ENCODE results near the gene REXO5. TPM values are rescaled to one million over a fixed set of nuclear protein-coding genes. Genes with fewer than 3 reads are reported as not detected.

Gene REXO5
- total RNA-seq, 1 experiment from 2014 or later: 7.3 TPM

GRCh38 chr16:20833086-20833485 is 26.8 kb downstream of the REXO5 start:
- Histone ChIP-seq H3K9me3 (no peaks in the 10 kb centered on the region), H3K4me1 (no peaks in the 10 kb centered on the region), H3K27me3 (replicated peaks; ENCODE audit: control insufficient read depth, insufficient read depth, low read length) (no peaks in the 10 kb centered on the region), H3K36me3 (ENCODE audit: control insufficient read depth, insufficient read depth, low read length) (no peaks in the 10 kb centered on the region), H3K4me3 (ENCODE audit: low read depth, low read length) (no peak overlapping the region)
- peaks cover 16% of the 10 kb centered on the region for H3K9me3 Mint-ChIP-seq (ENCODE audit: unreplicated experiment)
- no peaks in the 10 kb centered on the region for H3K27me3 Mint-ChIP-seq (ENCODE audit: insufficient read depth, unreplicated experiment)
- no peak for DNase-seq
- ChIA-PET POLR2A (no interaction called here), CTCF (no interaction called here)
- no peaks in the 10 kb centered on the region for H3K36me3 Mint-ChIP-seq (ENCODE audit: insufficient read depth, unreplicated experiment)
- no peak overlapping the region for H3K4me3 Mint-ChIP-seq (ENCODE audit: unreplicated experiment)
- no peaks in the 10 kb centered on the region for H3K4me1 Mint-ChIP-seq (ENCODE audit: low read depth, unreplicated experiment)
- intact Hi-C loops (cut with micrococcal nuclease; ENCODE audit: unreplicated experiment): no loop called here
- TF ChIP-seq, protein P1, sequence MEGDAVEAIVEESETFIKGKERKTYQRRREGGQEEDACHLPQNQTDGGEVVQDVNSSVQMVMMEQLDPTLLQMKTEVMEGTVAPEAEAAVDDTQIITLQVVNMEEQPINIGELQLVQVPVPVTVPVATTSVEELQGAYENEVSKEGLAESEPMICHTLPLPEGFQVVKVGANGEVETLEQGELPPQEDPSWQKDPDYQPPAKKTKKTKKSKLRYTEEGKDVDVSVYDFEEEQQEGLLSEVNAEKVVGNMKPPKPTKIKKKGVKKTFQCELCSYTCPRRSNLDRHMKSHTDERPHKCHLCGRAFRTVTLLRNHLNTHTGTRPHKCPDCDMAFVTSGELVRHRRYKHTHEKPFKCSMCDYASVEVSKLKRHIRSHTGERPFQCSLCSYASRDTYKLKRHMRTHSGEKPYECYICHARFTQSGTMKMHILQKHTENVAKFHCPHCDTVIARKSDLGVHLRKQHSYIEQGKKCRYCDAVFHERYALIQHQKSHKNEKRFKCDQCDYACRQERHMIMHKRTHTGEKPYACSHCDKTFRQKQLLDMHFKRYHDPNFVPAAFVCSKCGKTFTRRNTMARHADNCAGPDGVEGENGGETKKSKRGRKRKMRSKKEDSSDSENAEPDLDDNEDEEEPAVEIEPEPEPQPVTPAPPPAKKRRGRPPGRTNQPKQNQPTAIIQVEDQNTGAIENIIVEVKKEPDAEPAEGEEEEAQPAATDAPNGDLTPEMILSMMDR (IDR thresholded peaks at IDR 0.05; ENCODE audit: insufficient read depth in 1 of 2, low read depth in 1 of 2, low read length in 1 of 2, severe bottlenecking in 1 of 2, unreplicated experiment in 1 of 2): no peak
- no peak overlapping the region for H3K27ac Mint-ChIP-seq (ENCODE audit: unreplicated experiment)
- no TSS peak for BruUV-seq (replicated peaks)

DNA sequence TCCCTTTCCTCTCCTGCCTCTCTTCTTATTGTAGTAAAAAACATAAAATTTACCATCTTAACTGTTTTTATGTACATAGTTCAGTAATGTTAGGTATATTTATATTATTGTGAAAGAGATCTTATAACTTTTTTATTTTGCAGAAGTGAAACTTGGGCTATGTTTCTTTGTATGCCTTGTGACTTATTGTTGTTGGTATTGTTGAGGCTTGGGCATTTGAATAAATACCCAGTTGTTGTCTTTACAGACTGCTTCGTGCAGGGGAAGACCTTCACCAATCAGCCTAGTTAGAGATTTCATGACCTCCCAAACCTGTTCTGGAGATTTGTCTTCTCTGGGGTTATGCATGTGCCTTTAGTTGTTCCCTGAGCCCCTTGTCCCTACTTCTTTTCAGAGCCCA is 31.9 kb downstream of the REXO5 start:
- BruUV-seq (replicated peaks): no TSS peak
- no peak for DNase-seq
- Mint-ChIP-seq H3K27ac (ENCODE audit: unreplicated experiment) (no peak overlapping the region), H3K27me3 (ENCODE audit: insufficient read depth, unreplicated experiment) (no peaks in the 10 kb centered on the region), H3K4me3 (ENCODE audit: unreplicated experiment) (no peak overlapping the region), H3K9me3 (ENCODE audit: unreplicated experiment) (peaks cover 16% of the 10 kb centered on the region), H3K4me1 (ENCODE audit: low read depth, unreplicated experiment) (no peaks in the 10 kb centered on the region), H3K36me3 (ENCODE audit: insufficient read depth, unreplicated experiment) (peaks cover 6% of the 10 kb centered on the region)
- Histone ChIP-seq H3K9me3 (no peaks in the 10 kb centered on the region), H3K36me3 (ENCODE audit: control insufficient read depth, insufficient read depth, low read length) (no peaks in the 10 kb centered on the region), H3K27me3 (replicated peaks; ENCODE audit: control insufficient read depth, insufficient read depth, low read length) (no peaks in the 10 kb centered on the region), H3K4me1 (no peaks in the 10 kb centered on the region), H3K4me3 (ENCODE audit: low read depth, low read length) (no peak overlapping the region)
- intact Hi-C loops (cut with micrococcal nuclease; ENCODE audit: unreplicated experiment): no loop called here
- TF ChIP-seq, protein P1 (IDR thresholded peaks at IDR 0.05; ENCODE audit: insufficient read depth in 1 of 2, low read depth in 1 of 2, low read length in 1 of 2, severe bottlenecking in 1 of 2, unreplicated experiment in 1 of 2): no peak
- ChIA-PET POLR2A (no interaction called here), CTCF (no interaction called here)

DNA sequence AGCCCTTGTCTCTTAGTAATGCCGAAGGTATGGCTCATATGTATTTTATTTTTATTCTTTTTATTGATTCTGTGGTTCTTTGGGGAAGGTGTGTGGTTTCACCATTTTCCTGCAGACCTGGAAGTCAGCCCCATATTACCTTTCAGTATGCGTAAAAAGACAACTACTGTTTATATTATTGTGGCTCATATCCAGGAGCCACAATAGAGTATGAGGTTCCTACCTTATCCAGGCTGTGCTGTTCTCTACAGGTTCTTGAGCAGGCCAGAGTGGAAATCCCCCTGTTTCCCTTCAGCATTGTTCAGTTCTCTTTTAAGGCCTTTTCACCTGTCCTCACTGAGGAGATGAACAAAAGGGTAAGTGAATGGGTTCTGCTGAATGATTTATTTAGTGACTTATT is 33.2 kb downstream of the REXO5 start:
- H3K27ac Mint-ChIP-seq (ENCODE audit: unreplicated experiment): no peak overlapping the region
- no TSS peak for BruUV-seq (replicated peaks)
- ChIA-PET CTCF (no interaction called here), POLR2A (no interaction called here)
- Histone ChIP-seq H3K4me1 (no peaks in the 10 kb centered on the region), H3K9me3 (no peaks in the 10 kb centered on the region), H3K4me3 (ENCODE audit: low read depth, low read length) (no peak overlapping the region), H3K36me3 (ENCODE audit: control insufficient read depth, insufficient read depth, low read length) (no peaks in the 10 kb centered on the region), H3K27me3 (replicated peaks; ENCODE audit: control insufficient read depth, insufficient read depth, low read length) (no peaks in the 10 kb centered on the region)
- intact Hi-C loops (cut with micrococcal nuclease; ENCODE audit: unreplicated experiment): no loop called here
- H3K4me1 Mint-ChIP-seq (ENCODE audit: low read depth, unreplicated experiment): no peaks in the 10 kb centered on the region
- no peaks in the 10 kb centered on the region for H3K27me3 Mint-ChIP-seq (ENCODE audit: insufficient read depth, unreplicated experiment)
- no peak for DNase-seq
- TF ChIP-seq, protein P1 (IDR thresholded peaks at IDR 0.05; ENCODE audit: insufficient read depth in 1 of 2, low read depth in 1 of 2, low read length in 1 of 2, severe bottlenecking in 1 of 2, unreplicated experiment in 1 of 2): no peak
- peaks cover 16% of the 10 kb centered on the region for H3K9me3 Mint-ChIP-seq (ENCODE audit: unreplicated experiment)
- no peak overlapping the region for H3K4me3 Mint-ChIP-seq (ENCODE audit: unreplicated experiment)
- H3K36me3 Mint-ChIP-seq (ENCODE audit: insufficient read depth, unreplicated experiment): peaks cover 6% of the 10 kb centered on the region
